ENCODE measurements around the gene CCNK.

DNA sequence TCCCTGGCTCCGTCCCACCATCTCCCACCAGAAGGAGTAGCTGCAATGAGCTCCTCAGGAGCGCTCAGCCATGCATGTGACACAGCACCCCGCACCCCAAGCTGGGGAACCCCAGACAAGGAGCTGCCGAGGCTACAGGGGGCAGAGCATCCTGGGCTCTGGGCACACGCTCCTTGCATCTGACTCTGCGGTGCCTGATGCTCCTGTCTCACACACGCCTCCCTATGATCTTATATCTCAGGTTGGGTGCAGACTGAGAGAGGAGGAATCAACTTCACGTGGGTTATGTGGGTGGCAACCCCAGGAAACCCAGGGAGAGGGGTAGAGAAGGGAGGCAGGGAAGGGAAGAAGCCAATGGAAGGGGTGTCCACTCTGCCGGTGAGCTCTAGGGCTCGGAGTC, 60.0 kb downstream of the CCNK start:
- TF ChIP-seq, protein P1, sequence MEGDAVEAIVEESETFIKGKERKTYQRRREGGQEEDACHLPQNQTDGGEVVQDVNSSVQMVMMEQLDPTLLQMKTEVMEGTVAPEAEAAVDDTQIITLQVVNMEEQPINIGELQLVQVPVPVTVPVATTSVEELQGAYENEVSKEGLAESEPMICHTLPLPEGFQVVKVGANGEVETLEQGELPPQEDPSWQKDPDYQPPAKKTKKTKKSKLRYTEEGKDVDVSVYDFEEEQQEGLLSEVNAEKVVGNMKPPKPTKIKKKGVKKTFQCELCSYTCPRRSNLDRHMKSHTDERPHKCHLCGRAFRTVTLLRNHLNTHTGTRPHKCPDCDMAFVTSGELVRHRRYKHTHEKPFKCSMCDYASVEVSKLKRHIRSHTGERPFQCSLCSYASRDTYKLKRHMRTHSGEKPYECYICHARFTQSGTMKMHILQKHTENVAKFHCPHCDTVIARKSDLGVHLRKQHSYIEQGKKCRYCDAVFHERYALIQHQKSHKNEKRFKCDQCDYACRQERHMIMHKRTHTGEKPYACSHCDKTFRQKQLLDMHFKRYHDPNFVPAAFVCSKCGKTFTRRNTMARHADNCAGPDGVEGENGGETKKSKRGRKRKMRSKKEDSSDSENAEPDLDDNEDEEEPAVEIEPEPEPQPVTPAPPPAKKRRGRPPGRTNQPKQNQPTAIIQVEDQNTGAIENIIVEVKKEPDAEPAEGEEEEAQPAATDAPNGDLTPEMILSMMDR (conservative IDR thresholded peaks at IDR 0.05; ENCODE audit: low read length) = no peak
- TF ChIP-seq EZH2phosphoT487 (IDR thresholded peaks at IDR 0.05; ENCODE audit: borderline replicate concordance) = no peak

All from Loucy (cell line).